GM12878 (cell line): ENCODE data around the gene LGI4. TPM values are rescaled to one million over a fixed set of nuclear protein-coding genes. Genes with fewer than 3 reads are reported as not detected.

ENCODE experiments used
- ATAC-seq: fragments of 200-7000 bp; cut with Tn5 transposase; 3 replicates; pipeline ENCODE4 v1.9.1; 2020; ENCODE audit warnings: mild to moderate bottlenecking, moderate library complexity
- BruUV-seq: library from RNA; stranded (reverse); fragments of 400-500 nt; replicated peaks from 2 replicates; lab custom pipeline; 2021; lab: Mats Ljungman, UMichigan
- CTCF ChIA-PET: fragments of 300-600 bp; sonication (Branson Sonifier 250); formaldehyde crosslinking; extraction: SDS; loops from one replicate; lab custom pipeline; 2021; ENCODE audit warnings: inconsistent platforms; lab: Yijun Ruan, JAX
- POLR2A ChIA-PET: fragments of 350-600 bp; formaldehyde crosslinking; extraction: SDS; loops from one replicate; lab custom pipeline; 2021; ENCODE audit warnings: inconsistent platforms; lab: Charles Lee
- RAD21 ChIA-PET: fragments of 300-600 bp; sonication (Branson Sonifier 250); formaldehyde crosslinking; loops from one replicate; lab custom pipeline; 2023; ENCODE audit warnings: antibody characterized with exemption; ENCODE audit not compliant: unreplicated experiment; lab: Charles Lee
- SMC1A ChIA-PET: fragments of 300-600 bp; sonication (Branson Sonifier 250); formaldehyde crosslinking; loops from one replicate; lab custom pipeline; 2023; ENCODE audit not compliant: unreplicated experiment, uncharacterized antibody; lab: Charles Lee
- DNase-seq: peaks from one replicate; pipeline ENCODE4 v3.0.0-alpha.2; 2011; ENCODE audit warnings: low read depth, low spot score
- FAIRE-seq: peaks from 3 replicates; lab custom pipeline; 2011; peaks lifted over from hg19 to GRCh38; lab: Jason Lieb, UNC
- H2AFZ ChIP-seq: 2 replicates; pipeline ENCODE4 v1.6.0; 2011; ENCODE audit warnings: low read depth, low read length, control low read depth; ENCODE audit not compliant: control insufficient read depth
- H3K27ac ChIP-seq: 2 replicates; pipeline ENCODE4 v1.5.1; 2011; ENCODE audit warnings: control low read depth; ENCODE audit not compliant: control insufficient read depth, insufficient read depth
- H3K27me3 ChIP-seq, 2 experiments: replicated peaks in 1 of 2; 2 replicates each; pipeline versions ENCODE4 v1.6.0 to v1.6.1; 2011; ENCODE audit warnings: low read length in 1 of 2; ENCODE audit not compliant: control insufficient read depth in 2 of 2, insufficient read depth in 2 of 2
- H3K36me3 ChIP-seq, 2 experiments: 2 replicates each; pipeline ENCODE4 v1.5.1; 2011; ENCODE audit warnings: low read length in 1 of 2; ENCODE audit not compliant: control insufficient read depth in 2 of 2, insufficient read depth in 2 of 2
- H3K4me1 ChIP-seq: 2 replicates; pipeline ENCODE4 v1.6.1; 2011; ENCODE audit warnings: mild to moderate bottlenecking, low read length, moderate library complexity, mixed read lengths; ENCODE audit not compliant: control insufficient read depth, insufficient read depth
- H3K4me2 ChIP-seq: 2 replicates; pipeline ENCODE4 v1.6.0; 2011; ENCODE audit warnings: control low read depth; ENCODE audit not compliant: control insufficient read depth, insufficient read depth
- H3K4me3 ChIP-seq: fragments of 200-600 bp; sonication (generic); 2 replicates; pipeline ENCODE4 v1.5.1; 2016
- H3K79me2 ChIP-seq: 2 replicates; pipeline ENCODE4 v1.6.0; 2011; ENCODE audit warnings: low read length; ENCODE audit not compliant: control insufficient read depth, insufficient read depth
- H3K9ac ChIP-seq: 2 replicates; pipeline ENCODE4 v1.8.0; 2011; ENCODE audit warnings: low read length, control low read depth, mixed read lengths; ENCODE audit not compliant: control insufficient read depth, insufficient read depth
- H3K9me3 ChIP-seq: replicated peaks from 3 replicates; pipeline ENCODE4 v1.5.1; 2011; ENCODE audit warnings: mild to moderate bottlenecking, low read length; ENCODE audit not compliant: control insufficient read depth, insufficient read depth
- H4K20me1 ChIP-seq: 2 replicates; pipeline ENCODE4 v1.6.0; 2011; ENCODE audit not compliant: control insufficient read depth, insufficient read depth
- BHLHE40 ChIP-seq, 2 experiments: fragments of 450-650 bp in 1 of 2; IDR thresholded peaks; 2 replicates each; pipeline ENCODE4 v1.6.1; 2011 to 2017; ENCODE audit warnings: low read depth in 2 of 2, borderline replicate concordance in 1 of 2, improper control_type of control experiment in 1 of 2, low read length in 1 of 2, mild to moderate bottlenecking in 1 of 2
- E2F4 ChIP-seq: IDR thresholded peaks from 2 replicates; pipeline ENCODE4 v1.6.1; 2012; ENCODE audit warnings: low read depth, low read length, improper control_type of control experiment
- LARP7 ChIP-seq: fragments of 450-650 bp; IDR thresholded peaks from 2 replicates; pipeline ENCODE4 v1.6.1; 2017; ENCODE audit warnings: mild to moderate bottlenecking
- NRF1 ChIP-seq: conservative IDR thresholded peaks from 2 replicates; pipeline ENCODE4 v1.6.1; 2011; ENCODE audit warnings: mild to moderate bottlenecking, low read depth, low read length, improper control_type of control experiment
- PAX8 ChIP-seq: fragments of 450-650 bp; IDR thresholded peaks from 2 replicates; pipeline ENCODE4 v1.6.1; 2017; ENCODE audit warnings: mild to moderate bottlenecking, moderate library complexity
- YY1 ChIP-seq: IDR thresholded peaks from 2 replicates; pipeline ENCODE4 v1.6.1; 2011; ENCODE audit warnings: low read depth, mild to moderate bottlenecking, low read length
- ZNF217 ChIP-seq: fragments of 450-650 bp; IDR thresholded peaks from 2 replicates; pipeline ENCODE4 v1.6.1; 2017; ENCODE audit warnings: antibody characterized with exemption, mild to moderate bottlenecking
- WGBS: methylation state at CpG from one replicate; pipeline ENCODE4 v1.1.6; 2016; ENCODE audit warnings: low lambda C conversion rate; ENCODE audit not compliant: insufficient replicate concordance, insufficient coverage; ENCODE audit errors: missing lambda C conversion rate; 5-methylcytosine and 5-hydroxymethylcytosine counted together
- in situ Hi-C: fragments of 300-500 bp; cut with MboI; formaldehyde crosslinking; loops from 9 replicates; pipeline ENCODE4 v1.14.3; 2018; ENCODE audit warnings: mixed read lengths
- intact Hi-C: fragments of 100-400 bp; cut with micrococcal nuclease; formaldehyde crosslinking; loops from one replicate; pipeline ENCODE4 v1.14.2; 2022; ENCODE audit not compliant: unreplicated experiment
- polyA plus RNA-seq, 11 experiments: library from polyadenylated mRNA; depleted of rRNA in 4 of 11; unstranded in 6 of 11; stranded (reverse) in 5 of 11; fragments of >200 nt; fragmentation: Nextera tagmentation in 4 of 11; fragmentation: Illumina TruSeq in 1 of 11; extraction: Ambion mirVana in 4 of 11; extraction: Trizol in 1 of 11; gene quantifications; 1 replicate in 1 of 11; 2 replicates in 10 of 11; pipeline versions ENCODE4 v1.2.1 to v1.2.3, GENCODE V29; 2011 to 2016; ENCODE audit warnings: inconsistent platforms in 2 of 11, missing spikeins in 2 of 11, low read depth in 1 of 11
- total RNA-seq, 4 experiments: library from RNA; depleted of rRNA in 3 of 4; stranded (reverse); fragments of >200 nt in 3 of 4; fragmentation: Illumina TruSeq in 1 of 4; extraction: Trizol in 1 of 4; gene quantifications; 2 replicates each; pipeline versions ENCODE4 v1.2.1 to v1.2.3, GENCODE V29; 2013 to 2021

Gene LGI4
- total and polyA plus RNA-seq, 10 of the 15 experiments (the other 5 are each of a cell fraction or from before 2014, with no cell fraction given) = 0.11 TPM; not detected in 9

DNA sequence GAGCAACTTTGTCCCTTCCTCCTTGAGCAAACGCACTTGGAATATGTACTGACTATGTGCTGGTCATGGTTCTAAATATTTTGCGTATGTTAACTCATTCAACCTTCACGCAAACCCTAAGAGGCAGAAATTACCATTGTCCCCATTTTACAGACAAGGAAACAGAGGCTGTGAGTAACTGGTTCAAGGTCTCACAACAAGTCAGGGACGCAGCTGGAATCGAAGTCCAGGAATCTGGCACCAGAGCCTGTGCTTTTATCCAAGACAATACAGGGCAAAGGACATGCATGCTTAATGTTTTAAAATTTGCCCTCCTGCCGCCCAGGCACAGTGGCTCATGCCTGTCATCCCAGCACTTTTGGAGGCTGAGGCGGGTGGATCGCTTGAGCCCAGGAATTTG, 24.7 kb upstream of the LGI4 start (continued):
- TF ChIP-seq E2F4 = no peak
- no peak for TF ChIP-seq ZNF217

- Histone ChIP-seq H3K27me3 (peaks cover 0 to 3% of the 10 kb centered on the region in 2 experiments; a peak in 1 of 4 replicates), H3K9me3 (peaks cover 3% of the 10 kb centered on the region; the same call in 2 of the 3 replicates), H3K27ac (no peak overlapping the region), H3K79me2 (peaks cover 19% of the 10 kb centered on the region), H4K20me1 (no peaks in the 10 kb centered on the region), H3K4me1 (peaks cover 6% of the 10 kb centered on the region), H2AFZ (no peak overlapping the region), H3K36me3 (peaks cover 4 to 31% of the 10 kb centered on the region in 2 experiments), H3K9ac (no peak overlapping the region), H3K4me2 (no peak overlapping the region), H3K4me3 (no peak overlapping the region)
- in situ Hi-C loops = no loop called here
- POLR2A ChIA-PET = no interaction called here
- ATAC-seq (no peak), FAIRE-seq (no peak), DNase-seq (no peak)
- RAD21 ChIA-PET = no interaction called here
- WGBS = 98% methylated on average over 4 of the region's 4 CpGs
- SMC1A ChIA-PET = no interaction called here
- CTCF ChIA-PET = no interaction called here
- TF ChIP-seq PAX8 (no peak), LARP7 (no peak), BHLHE40 (IDR thresholded peaks at IDR 0.05; ENCODE audit: borderline replicate concordance in 1 of 2, low read depth in 2 of 2, low read length in 1 of 2) (no peak), YY1 (no peak), NRF1 (no peak)
- BruUV-seq = no TSS peak
- intact Hi-C loops = loop anchor here (5.0 kb wide), 1 partner anchor 50 kb away; no protein-coding TSS in a partner anchor
These were observed 22.6 kb upstream of the LGI4 start for GRCh38 chr19:35157431-35157830.
